ENCODE data around the gene TSPAN10. TPM values are rescaled to one million over a fixed set of nuclear protein-coding genes. Genes with fewer than 3 reads are reported as not detected.

The TSPAN10 gene
- total RNA-seq, 4 donors from 2014 or later = 0.22 to 0.84 TPM; not detected in 2

DNA sequence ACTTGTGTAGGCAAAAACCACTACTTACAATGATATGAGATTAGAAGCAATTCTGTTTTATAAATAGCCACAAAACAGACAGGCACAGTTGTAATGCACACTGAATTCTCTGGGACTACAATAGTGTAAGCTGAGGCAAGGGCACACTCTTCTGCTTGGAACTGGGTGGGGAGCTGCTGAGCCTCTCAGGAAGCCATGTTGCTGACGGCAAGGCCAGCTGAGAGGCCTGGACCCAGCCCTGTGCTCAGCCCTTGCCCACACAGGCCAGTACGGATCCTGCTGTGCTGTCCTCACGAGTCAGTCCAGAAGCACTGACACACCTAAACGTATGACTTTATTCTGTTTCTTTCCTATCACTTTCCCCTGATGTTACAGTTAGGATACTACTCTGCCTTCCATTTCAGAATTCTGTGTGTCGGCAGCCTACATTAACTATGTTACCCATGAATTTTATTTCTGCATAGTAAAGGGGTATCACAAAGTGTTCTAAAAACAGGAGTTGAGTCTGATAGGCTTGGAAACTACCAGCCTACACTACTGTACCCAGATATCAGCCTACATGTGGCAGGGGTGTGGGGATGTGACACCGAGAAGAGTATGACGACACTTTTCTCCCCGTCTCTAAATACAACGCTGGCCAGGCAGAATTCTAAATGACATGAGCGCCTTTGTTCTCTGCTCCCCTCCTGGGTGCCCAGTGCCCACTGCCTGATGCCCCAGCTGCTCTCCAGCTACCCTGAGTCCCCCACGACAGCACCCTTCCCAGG lies 43.7 kb upstream of the TSPAN10 start:
- Histone ChIP-seq H3K27me3 (no peaks in the 10 kb centered on the region), H3K27ac (no peak overlapping the region), H3K9me3 (no peaks in the 10 kb centered on the region), H3K36me3 (peaks cover 0 to 97% (median 14%) of the 10 kb centered on the region in 3 donors), H3K4me3 (no peak overlapping the region), H3K4me1 (no peaks in the 10 kb centered on the region)
- WGBS, 2 donors = 89 to 91% methylated on average over 11 of the region's 11 CpGs
- TF ChIP-seq, protein P1, sequence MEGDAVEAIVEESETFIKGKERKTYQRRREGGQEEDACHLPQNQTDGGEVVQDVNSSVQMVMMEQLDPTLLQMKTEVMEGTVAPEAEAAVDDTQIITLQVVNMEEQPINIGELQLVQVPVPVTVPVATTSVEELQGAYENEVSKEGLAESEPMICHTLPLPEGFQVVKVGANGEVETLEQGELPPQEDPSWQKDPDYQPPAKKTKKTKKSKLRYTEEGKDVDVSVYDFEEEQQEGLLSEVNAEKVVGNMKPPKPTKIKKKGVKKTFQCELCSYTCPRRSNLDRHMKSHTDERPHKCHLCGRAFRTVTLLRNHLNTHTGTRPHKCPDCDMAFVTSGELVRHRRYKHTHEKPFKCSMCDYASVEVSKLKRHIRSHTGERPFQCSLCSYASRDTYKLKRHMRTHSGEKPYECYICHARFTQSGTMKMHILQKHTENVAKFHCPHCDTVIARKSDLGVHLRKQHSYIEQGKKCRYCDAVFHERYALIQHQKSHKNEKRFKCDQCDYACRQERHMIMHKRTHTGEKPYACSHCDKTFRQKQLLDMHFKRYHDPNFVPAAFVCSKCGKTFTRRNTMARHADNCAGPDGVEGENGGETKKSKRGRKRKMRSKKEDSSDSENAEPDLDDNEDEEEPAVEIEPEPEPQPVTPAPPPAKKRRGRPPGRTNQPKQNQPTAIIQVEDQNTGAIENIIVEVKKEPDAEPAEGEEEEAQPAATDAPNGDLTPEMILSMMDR (IDR thresholded peaks at IDR 0.05) = no peak
- no peak for TF ChIP-seq POLR2A (IDR thresholded peaks at IDR 0.05)
- TF ChIP-seq EP300 (IDR thresholded peaks at IDR 0.05) = no peak
- no peak for DNase-seq (ENCODE audit: low spot score in 2 of 2)

- no peak for DNase-seq (ENCODE audit: low spot score in 2 of 2)
- peaks cover 0 to 4% (median 0%) of the 10 kb centered on the region in 4 donors for H3K4me1 ChIP-seq
- H3K4me3 ChIP-seq = no peak overlapping the region
- H3K27me3 ChIP-seq = no peaks in the 10 kb centered on the region
- peaks cover 0 to 89% (median 9%) of the 10 kb centered on the region in 3 donors for H3K36me3 ChIP-seq
- H3K9me3 ChIP-seq = no peaks in the 10 kb centered on the region
- TF ChIP-seq, protein P1 (IDR thresholded peaks at IDR 0.05) = no peak
- no peak for TF ChIP-seq EP300 (IDR thresholded peaks at IDR 0.05)
- TF ChIP-seq POLR2A (IDR thresholded peaks at IDR 0.05) = no peak
- H3K27ac ChIP-seq = no peak overlapping the region
- 64 to 67% methylated on average over 10 of the region's 10 CpGs for WGBS, 2 donors
Observed at GRCh38 chr17:81599719-81600486, 37.1 kb upstream of the TSPAN10 start.

GRCh38 chr17:81601525-81602120 lies 35.4 kb upstream of the TSPAN10 start:
- WGBS, 2 donors = 35 to 37% methylated on average over 9 of the region's 9 CpGs

GRCh38 chr17:81603846-81604610 lies 33.0 kb upstream of the TSPAN10 start:
- H3K9me3 ChIP-seq = no peaks in the 10 kb centered on the region
- no peak overlapping the region for H3K4me3 ChIP-seq
- peaks cover 0 to 89% (median 17%) of the 10 kb centered on the region in 3 donors for H3K36me3 ChIP-seq
- no peak for DNase-seq (ENCODE audit: low spot score in 2 of 2)
- peaks cover 0 to 4% (median 0%) of the 10 kb centered on the region in 4 donors for H3K4me1 ChIP-seq
- WGBS, 2 donors = 77 to 79% methylated on average over 11 of the region's 11 CpGs
- no peak overlapping the region for H3K27ac ChIP-seq
- TF ChIP-seq, protein P1 (IDR thresholded peaks at IDR 0.05) = no peak
- TF ChIP-seq POLR2A (IDR thresholded peaks at IDR 0.05) = no peak
- H3K27me3 ChIP-seq = no peaks in the 10 kb centered on the region

More at GRCh38 chr17:81601525-81602120, 35.4 kb upstream of the TSPAN10 start:
- H3K27me3 ChIP-seq = no peaks in the 10 kb centered on the region
- TF ChIP-seq, protein P1 (IDR thresholded peaks at IDR 0.05) = peak; percentile 58 to 78 (median 72)
- no peak for TF ChIP-seq POLR2A (IDR thresholded peaks at IDR 0.05)
- peak in 1 of 2 donors; percentile 48 for DNase-seq (ENCODE audit: low spot score in 2 of 2)
- H3K27ac ChIP-seq = no peak overlapping the region
- peaks cover 0 to 89% (median 13%) of the 10 kb centered on the region in 3 donors for H3K36me3 ChIP-seq
- H3K9me3 ChIP-seq = no peaks in the 10 kb centered on the region
- peaks cover 0 to 4% (median 0%) of the 10 kb centered on the region in 4 donors for H3K4me1 ChIP-seq
- no peak overlapping the region for H3K4me3 ChIP-seq

Data from tibial nerve (tissue), 4 donors.